Astrocyte (in vitro differentiated cells and primary cell): Measurements from ENCODE around the gene ABCC4.

Experiments
- EZH2 ChIP-seq: IDR thresholded peaks from 2 replicates; pipeline ENCODE4 v1.6.1; 2012; ENCODE audit warnings: mild to moderate bottlenecking, low read length, inconsistent platforms; ENCODE audit not compliant: insufficient read depth
- TF ChIP-seq, protein P1 (sequence below): IDR thresholded peaks from 2 replicates; pipeline ENCODE4 v1.5.1; 2011; ENCODE audit warnings: low read depth, mild to moderate bottlenecking, inconsistent platforms, low read length, moderate library complexity; ENCODE audit not compliant: insufficient read depth

GRCh38 chr13:95323930-95324662, 22.8 kb upstream of the ABCC4 start:
- TF ChIP-seq, protein P1, sequence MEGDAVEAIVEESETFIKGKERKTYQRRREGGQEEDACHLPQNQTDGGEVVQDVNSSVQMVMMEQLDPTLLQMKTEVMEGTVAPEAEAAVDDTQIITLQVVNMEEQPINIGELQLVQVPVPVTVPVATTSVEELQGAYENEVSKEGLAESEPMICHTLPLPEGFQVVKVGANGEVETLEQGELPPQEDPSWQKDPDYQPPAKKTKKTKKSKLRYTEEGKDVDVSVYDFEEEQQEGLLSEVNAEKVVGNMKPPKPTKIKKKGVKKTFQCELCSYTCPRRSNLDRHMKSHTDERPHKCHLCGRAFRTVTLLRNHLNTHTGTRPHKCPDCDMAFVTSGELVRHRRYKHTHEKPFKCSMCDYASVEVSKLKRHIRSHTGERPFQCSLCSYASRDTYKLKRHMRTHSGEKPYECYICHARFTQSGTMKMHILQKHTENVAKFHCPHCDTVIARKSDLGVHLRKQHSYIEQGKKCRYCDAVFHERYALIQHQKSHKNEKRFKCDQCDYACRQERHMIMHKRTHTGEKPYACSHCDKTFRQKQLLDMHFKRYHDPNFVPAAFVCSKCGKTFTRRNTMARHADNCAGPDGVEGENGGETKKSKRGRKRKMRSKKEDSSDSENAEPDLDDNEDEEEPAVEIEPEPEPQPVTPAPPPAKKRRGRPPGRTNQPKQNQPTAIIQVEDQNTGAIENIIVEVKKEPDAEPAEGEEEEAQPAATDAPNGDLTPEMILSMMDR = no peak
- TF ChIP-seq EZH2 = no peak
